GM19099 (cell line): Measurements from ENCODE around the gene MICAL2.

Source experiments
- POLR2A ChIP-seq: IDR thresholded peaks from 3 replicates; pipeline ENCODE4 v1.6.1; 2011; ENCODE audit warnings: low read depth; ENCODE audit not compliant: insufficient read length; ENCODE audit errors: extremely low read depth

Gene MICAL2

DNA sequence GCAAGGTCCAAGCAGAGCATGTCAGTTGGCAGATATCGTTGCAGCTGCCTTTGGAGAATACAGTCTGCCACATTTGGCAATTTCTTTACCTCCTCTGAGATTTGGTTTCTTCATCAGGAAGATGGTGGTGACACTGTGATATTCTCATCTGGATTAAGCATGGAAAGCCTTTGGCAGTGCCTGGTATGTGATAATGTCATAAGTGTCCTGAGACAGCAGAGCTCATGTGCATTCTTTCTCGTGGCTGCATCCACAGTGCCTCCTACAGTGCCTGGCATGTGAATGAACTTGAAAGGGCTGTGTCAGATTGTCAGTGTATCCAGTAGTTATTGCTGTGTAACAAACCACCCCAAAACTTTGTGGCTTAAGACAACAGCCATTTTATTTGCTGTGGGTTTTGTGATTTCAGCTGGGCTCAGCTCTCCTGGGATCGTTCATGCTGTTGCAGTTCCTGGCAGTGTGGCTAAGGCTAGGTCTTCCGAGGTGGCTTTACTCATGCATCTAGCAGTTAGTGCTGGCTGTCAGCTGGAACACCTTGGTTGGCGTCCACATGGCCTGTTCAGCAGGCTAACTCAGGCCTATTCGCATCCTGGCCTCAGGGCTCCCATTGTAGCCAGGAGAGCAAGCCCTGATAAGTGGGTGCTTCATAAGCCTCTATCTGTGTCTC is 35.7 kb upstream of the MICAL2 start:
- TF ChIP-seq POLR2A: no peak

DNA sequence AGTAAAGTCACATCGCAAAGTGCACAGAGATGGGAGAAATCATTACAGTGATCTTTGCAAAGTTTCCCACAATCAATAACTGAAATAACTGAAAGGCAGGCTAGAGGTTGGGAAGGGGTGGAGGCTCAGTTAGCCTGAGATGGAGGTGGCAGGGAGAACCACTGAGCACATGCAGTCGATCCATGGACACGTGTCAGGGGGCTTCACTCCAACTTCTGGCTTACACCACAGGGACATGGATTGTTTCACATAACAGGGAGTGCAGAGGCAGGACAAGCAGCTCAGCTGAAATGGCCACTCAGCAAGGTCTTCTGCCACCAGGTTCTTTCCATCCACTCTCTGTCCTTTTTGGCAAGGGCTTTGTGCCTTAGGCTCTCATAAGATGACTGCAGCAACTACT is 35.1 kb upstream of the MICAL2 start:
- TF ChIP-seq POLR2A: no peak

DNA sequence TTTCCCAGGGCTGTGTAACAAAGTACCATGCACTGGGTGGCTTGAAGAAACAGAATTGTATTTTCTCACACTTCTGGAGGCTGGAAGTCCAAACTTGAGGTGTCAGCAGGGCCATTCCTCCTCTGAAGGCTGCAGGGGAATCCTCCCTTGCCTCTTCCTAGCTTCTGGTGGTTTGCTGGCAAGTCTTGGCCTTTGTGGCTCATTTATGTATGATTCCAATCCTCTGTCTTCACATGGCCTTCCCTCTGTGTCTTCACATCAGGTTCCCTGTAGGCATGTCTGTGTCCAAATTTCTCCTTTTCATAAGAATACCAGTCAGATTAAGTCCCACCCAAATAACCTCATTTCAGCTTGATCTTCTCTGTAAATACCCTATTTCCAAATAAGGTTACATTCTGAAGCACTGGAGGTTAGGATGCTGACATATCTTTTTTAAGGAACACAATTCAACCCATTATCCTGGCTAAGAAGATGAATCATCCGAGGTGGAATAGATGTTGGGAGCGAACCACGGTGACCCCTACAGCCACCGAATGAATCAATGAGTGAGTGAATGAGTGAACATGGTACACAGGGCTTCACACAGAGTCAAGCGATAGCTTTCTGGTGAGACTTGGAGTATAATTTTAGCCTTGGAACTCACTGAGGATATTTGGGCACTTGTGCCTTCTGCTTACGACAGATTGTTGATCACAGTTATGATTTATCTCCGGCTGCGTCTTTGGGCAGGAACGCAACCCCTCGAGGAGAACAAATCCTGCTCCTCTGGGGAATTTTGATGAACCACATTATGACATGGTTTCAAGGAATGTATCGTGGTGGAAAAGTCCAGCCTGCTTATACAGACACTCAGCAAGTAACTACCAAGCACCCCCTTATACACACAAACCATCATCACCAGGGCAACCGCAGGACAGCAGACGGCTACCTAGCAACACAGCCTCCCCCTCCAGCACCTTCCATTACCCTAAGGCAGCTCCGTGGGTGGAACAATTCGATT is 34.3 kb upstream of the MICAL2 start:
- TF ChIP-seq POLR2A: no peak

DNA sequence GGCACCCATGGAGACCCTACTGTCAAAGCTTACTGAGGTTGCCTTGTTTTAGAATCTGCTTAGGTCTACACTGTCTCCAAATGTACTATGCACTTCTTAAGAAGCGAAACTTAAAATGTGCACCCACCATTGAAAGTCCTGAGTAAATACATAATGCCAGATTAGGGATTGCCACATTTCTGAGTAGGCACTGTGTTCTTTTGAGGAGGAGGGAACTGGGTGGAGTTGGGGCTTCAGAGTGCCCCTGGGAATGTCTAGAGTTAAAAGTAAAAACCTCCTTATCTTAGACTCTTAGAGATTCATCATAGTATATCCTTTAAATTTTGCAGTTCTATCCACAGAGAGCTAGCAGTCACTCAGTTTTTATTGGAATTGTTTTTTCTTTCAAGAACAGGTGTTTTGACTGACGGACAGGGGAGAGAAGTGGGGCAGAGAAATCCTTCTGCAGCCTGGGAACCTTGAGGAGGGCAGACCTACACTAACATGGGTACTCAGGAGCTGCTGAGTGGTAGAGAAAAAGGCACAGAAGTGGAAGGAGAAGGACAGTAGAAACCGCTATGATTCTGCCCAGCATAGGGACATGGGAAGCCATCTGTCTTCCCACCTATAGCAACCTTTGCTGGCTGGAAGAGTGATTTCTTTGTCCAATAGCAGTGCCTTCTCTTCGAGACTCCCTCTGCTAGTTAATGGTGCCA is 33.4 kb upstream of the MICAL2 start:
- no peak for TF ChIP-seq POLR2A

DNA sequence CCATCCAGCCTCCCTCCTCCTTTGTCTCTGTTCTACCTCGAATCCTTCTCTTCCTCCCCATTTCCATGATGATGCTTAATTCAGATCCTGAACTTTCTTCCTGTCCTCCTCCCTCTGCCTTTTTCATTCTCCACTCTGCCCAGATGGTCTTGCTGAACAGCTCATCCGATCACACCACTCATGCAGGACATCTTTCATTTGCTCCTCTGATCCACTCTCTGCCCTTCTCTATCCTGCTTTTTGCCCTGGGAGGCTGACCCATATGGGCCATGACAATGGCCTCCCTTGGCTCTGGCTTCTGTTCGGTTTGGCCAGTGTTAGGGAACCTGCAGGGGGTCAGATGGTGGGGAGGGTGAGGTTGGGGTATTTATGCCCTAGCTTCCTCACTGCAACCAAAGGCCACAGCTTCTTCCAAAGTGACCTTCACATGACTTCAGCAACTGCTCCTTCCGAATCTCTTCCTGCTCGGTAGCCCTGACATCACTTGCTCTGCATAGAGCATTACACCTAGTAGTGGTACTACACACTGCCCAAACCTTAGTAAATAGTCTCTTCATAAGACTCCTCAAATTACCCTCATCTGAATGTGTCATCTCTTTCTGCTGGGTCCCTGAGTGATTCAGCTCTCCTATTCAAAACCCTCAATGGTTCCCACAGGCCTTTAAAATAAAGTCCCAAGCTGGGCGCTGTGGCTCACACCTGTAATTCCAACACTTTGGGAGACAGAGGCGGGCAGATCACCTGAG is 32.7 kb upstream of the MICAL2 start:
- no peak for TF ChIP-seq POLR2A

DNA sequence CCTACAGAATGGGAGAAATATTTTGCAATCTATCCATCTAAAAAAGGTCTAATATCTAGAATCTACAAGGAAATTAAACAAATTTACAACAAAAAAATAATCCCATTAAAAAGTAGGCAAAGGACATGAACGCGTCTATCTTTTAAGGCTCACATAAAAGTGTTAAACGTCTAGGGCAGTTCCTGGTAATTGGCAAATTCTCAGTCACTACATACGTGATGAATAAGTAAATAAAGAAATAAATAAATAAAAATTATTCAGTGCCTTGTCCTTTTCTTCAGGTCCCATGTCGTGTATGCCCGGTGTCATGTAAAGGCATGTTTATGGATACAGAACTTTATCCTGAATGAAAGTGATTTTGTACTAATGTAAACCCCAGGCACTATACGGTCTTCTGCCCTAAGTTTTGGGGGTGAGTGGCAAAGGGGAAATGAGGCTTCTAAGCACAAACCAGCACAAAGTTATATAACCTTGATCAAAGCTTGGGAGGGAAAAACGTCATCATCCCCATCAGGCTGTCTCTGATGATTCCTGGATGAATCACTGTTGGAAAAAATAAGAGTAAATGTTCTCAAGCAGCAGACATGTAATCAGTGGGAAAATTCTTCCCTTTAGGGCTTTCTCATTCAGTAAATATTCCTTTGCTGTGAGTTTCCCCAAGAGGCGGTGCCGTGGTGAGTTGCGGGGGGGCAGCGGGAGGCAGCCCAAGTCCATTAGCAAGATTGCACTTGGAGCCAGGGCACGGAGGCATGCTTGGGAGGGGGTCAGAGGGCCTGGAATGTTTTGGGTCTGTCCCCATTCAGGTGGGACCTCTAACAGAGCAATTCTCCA is 30.4 kb upstream of the MICAL2 start:
- no peak for TF ChIP-seq POLR2A

DNA sequence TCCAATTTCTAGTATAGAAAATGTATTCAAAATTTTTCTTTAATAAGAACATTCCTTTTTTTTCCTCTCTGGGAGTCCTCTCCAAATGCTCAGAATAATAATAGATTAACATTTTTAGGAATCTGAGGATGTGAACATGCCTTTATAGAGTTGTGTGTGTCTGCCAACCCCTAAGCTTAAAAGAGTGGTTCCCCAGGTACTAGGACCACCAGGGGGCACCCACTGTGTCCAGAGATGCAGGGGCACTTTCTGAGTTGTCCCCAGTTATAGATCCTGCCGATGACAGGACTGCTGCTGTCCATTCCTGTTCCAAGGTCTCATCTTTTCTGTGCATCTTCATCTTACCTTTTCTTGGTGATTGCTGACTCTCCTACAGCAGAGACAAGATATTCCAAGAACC is 27.0 kb upstream of the MICAL2 start:
- no peak for TF ChIP-seq POLR2A

DNA sequence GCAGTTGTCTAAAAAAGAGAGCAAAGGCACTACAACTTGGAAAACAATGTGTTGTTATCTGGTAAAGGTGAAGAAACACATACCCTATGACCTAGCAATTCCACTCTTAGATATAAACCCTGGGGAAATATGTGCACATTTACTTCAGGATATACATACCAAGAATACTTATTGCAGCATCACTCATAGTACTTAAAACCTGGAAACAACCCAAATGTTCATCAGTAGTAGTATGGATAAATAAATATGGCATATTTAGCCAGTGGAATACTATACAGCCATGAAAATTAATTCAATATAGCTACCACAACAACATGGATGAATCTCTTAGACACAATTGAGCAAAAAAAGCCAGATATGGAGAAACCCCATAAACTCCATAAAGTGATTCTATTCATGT is 26.1 kb upstream of the MICAL2 start:
- no peak for TF ChIP-seq POLR2A

DNA sequence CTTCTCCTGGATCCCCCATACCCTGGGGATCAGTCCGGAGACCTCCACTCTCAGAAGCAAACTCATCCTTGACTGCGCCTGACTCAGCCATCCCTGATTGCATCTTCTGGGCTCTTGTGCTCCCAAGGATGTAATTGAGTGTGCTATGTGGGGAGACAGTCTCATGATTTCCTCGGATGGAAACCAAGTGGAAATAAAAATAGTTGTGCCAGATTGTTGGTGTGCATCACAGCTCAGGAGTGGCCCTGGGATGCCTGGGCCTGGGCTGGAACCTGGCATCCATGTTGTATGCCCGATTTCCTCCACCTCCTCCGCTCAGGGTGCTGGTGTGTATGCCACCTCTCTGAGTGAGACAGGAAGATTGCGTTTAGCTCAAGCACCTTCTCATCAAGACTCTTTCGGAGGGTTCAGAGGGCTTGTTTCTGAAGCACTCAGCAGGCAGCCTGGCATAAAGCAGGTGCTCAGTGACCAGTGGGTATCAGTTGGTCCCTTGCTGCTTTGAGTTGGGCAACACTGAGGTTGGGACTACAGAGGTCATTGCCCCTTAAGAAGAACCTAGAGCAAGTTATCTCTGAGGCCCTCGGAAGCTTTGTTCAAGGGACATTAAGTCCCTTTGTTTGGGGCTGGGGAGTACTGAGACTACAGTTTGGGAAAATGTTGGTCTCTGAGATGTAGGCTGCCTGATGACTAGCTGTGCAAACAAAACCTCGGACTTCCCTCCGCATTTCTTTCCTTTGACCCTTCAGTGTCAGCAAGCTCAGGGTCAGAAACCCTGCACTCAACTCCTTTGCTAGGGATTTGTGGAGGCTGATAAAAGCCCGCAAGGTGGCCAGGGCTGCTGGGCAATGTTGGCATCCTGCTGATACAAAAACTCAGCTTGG is 24.8 kb upstream of the MICAL2 start:
- TF ChIP-seq POLR2A: no peak

DNA sequence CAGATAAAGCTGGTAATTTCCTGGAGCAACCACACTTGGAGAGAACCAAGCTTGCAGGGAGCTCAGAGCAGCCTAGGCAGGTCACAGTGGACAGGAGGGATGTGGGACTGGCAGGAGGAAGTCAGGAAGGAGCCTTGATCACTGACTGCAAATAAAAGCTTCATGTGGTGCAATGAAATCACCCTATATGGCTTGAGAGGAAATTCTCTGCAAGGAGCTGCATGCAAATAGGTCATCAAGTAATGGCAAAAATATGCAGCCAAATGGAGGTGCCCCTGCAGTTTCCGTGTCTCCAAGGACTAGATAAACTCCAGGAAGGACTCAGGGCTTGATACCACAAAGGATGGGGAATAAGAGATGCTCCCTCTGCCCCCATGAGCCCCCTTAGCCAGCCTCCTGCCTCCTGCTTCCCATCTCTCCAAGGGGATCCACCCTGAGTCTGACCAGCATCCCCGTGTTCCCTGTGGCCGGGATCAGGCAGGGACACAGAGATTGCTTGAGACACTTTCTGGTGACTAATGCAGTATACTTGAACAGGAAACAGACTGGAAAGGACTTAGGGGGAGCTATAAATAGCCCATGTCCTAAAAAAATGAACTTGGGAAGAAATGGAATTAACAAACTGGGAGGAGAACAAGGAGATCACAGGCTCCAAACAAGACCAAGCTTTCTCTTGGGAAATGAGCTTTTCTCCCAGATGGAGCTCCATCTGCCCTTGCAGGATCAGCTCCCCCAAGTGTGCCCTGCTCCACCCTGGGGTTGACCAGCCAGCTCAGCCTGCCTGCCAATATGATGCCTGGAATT is 23.9 kb upstream of the MICAL2 start:
- TF ChIP-seq POLR2A: no peak

DNA sequence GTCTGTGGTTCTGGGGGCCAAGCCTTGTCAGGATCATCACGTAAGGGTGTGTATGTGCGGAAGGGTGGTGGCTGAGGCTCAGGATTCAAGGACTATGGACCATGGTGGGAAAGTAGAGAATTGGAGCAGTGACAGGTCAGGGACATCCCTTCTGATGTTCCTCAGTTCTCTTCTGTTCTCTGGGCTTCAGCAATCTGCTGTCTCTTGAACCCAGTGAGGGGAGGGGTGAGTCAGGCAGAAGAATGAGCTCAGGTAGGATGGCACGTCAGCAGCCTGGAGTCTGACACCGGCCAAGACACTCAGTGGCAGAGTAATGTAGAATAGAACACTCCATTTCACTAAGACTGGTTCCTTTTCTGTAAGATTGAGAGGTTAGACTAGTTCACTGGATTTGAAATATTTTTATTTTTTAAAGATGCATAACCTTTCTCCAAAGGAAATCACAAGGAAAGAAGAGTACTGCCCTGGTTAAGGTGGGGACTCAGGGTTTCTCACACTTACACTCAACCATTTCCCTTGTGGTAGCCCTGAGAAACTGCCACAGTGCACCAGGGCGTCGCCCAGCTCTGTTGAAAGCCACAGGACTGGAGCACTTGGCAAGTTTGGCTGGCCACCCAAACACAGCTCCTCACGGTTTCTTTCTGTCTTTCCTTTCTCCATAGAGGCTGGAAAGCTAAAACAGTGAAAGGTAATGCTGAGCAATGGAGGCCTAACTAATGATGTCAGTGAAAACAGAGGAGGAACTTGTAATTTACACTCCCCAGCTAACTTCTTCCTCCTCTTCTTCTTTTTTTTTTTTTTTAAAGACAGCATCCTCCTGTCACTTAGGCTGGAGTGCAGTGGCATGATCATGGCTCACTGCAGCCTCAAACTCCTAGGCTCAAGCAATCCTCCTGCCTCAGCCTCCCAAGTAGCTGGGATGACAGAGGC is 23.1 kb upstream of the MICAL2 start:
- no peak for TF ChIP-seq POLR2A
